Mucosa of stomach (tissue), 1 donor: ENCODE data around the gene GLI1.

ENCODE experiments used
- H3K27me3 ChIP-seq: one replicate; pipeline ENCODE4 v1.7.0; 2013; ENCODE audit warnings: mild to moderate bottlenecking, low read length; ENCODE audit not compliant: control insufficient read depth, insufficient read depth
- H3K36me3 ChIP-seq: one replicate; pipeline ENCODE4 v1.7.0; 2013; ENCODE audit warnings: low read length; ENCODE audit not compliant: control insufficient read depth, insufficient read depth
- H3K4me1 ChIP-seq: one replicate; pipeline ENCODE4 v1.7.0; 2013; ENCODE audit warnings: mild to moderate bottlenecking, low read length; ENCODE audit not compliant: control insufficient read depth, insufficient read depth
- H3K4me3 ChIP-seq: one replicate; pipeline ENCODE4 v1.7.0; 2013; ENCODE audit warnings: low read length
- H3K9ac ChIP-seq: one replicate; pipeline ENCODE4 v1.7.0; 2013; ENCODE audit warnings: mild to moderate bottlenecking, low read length, moderate library complexity
- H3K9me3 ChIP-seq: one replicate; pipeline ENCODE4 v1.7.0; 2013; ENCODE audit warnings: mild to moderate bottlenecking, low read length, moderate library complexity; ENCODE audit not compliant: control insufficient read depth
- donor health status: Pancreatic carcinoma.

GLI1 gene

DNA sequence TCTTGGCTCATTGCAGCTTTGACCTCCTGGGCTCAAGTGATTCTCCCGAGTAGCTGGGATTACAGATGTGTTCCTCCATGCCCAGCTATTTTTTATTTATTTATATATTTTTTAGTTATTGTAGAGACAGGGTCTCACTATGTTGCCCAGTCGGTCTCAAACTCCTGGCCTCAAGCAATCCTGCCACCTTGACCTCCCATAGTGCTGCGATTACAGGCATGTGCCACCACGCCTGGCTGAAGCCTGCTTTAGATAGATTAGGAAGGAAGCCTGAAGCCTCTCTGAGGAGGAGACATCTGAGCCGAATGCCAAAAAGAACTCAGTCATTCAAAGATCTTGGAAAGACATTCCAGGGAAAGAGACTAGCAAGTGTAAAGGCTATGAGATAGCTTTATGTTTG is 14.8 kb upstream of the GLI1 start:
- H3K36me3 ChIP-seq: no peaks in the 10 kb centered on the region
- H3K9ac ChIP-seq: no peak overlapping the region
- H3K27me3 ChIP-seq: no peaks in the 10 kb centered on the region
- no peaks in the 10 kb centered on the region for H3K9me3 ChIP-seq
- no peaks in the 10 kb centered on the region for H3K4me1 ChIP-seq
- no peak overlapping the region for H3K4me3 ChIP-seq

DNA sequence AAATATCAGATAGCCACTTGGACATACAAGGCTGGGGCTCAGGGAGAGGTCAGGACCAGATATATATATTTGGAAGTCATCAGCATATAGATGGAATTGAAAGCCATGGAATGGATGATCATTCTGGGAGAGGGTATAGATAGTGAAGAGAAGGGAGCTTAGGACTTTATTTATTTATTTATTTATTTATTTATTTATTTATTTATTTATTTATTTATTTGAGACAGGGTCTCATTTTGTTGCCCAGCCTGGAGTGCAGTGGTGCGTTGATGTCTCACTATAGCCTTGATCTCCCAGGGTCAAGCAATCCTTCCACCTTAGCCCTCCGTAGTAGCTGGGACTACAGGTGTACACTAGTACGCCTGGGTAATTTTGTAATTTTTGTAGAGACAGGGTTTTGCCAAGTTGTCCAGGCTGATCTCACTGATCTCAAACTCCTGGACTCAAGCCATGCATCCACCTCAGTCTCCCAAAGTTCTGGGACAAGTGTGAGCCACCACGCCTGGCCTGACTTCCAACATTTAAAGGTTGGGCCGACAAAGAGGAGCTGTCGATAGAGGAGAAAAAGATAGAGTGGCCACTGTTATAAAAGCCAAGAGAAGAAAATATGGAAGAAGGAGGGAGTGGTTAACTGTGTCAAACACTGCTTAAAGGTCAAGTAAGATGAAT is 13.2 kb upstream of the GLI1 start:
- Histone ChIP-seq H3K9ac (no peak overlapping the region), H3K4me1 (no peaks in the 10 kb centered on the region)

DNA sequence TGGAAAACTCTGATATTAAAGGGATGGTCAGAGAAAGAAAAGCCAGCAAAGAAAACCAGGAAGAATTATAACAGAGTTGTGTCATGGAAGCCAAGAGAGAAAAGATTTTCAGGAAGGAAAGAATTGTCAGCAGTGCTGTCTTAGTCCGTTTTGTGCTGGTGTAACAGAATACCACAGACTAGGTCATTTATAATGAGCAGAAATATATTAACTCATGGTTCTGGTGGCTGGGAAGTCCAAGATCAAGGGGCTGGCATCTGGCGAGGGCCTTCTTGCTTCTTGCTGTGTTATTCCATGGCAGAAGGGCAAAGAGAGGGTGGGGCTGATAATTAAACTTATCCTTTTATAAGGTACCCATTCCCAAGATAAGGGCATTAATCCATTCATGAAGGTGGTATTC is 10.9 kb upstream of the GLI1 start:
- Histone ChIP-seq H3K36me3 (no peaks in the 10 kb centered on the region), H3K9me3 (no peaks in the 10 kb centered on the region), H3K4me3 (no peak overlapping the region), H3K4me1 (no peaks in the 10 kb centered on the region), H3K27me3 (no peaks in the 10 kb centered on the region), H3K9ac (no peak overlapping the region)

More for the DNA sequence above, 13.2 kb upstream of the GLI1 start:
- Histone ChIP-seq H3K27me3 (no peaks in the 10 kb centered on the region), H3K9me3 (no peaks in the 10 kb centered on the region), H3K36me3 (no peaks in the 10 kb centered on the region), H3K4me3 (no peak overlapping the region)

DNA sequence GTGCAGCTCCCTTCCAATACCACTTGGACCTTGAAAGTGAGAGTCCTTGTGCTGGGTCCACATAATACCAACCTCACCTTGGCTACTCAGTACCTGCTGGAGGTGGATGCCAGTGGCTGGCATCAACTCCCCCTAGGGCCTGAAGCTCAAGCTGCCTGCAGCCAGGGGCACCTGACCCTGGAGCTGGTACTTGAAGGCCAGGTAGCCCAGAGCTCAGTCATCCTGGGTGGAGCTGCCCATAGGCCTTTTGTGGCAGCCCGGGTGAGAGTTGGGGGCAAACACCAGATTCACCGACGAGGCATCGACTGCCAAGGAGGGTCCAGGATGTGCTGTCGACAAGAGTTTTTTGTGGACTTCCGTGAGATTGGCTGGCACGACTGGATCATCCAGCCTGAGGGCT is 10.2 kb upstream of the GLI1 start:
- Histone ChIP-seq H3K4me3 (no peak overlapping the region), H3K9ac (no peak overlapping the region), H3K9me3 (no peaks in the 10 kb centered on the region)

DNA sequence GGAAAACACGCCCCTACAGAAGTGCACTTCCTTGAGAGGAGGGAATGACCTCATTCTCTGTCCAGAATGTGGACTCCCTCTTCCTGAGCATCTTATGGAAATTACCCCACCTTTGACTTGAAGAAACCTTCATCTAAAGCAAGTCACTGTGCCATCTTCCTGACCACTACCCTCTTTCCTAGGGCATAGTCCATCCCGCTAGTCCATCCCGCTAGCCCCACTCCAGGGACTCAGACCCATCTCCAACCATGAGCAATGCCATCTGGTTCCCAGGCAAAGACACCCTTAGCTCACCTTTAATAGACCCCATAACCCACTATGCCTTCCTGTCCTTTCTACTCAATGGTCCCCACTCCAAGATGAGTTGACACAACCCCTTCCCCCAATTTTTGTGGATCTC is 9.5 kb upstream of the GLI1 start:
- no peak overlapping the region for H3K4me3 ChIP-seq
- no peaks in the 10 kb centered on the region for H3K4me1 ChIP-seq
- H3K9ac ChIP-seq: no peak overlapping the region
- H3K36me3 ChIP-seq: no peaks in the 10 kb centered on the region
- H3K9me3 ChIP-seq: no peaks in the 10 kb centered on the region
- peaks cover 2% of the 10 kb centered on the region for H3K27me3 ChIP-seq

More for the DNA sequence above, 10.2 kb upstream of the GLI1 start:
- Histone ChIP-seq H3K36me3 (no peaks in the 10 kb centered on the region), H3K4me1 (no peaks in the 10 kb centered on the region), H3K27me3 (no peaks in the 10 kb centered on the region)

DNA sequence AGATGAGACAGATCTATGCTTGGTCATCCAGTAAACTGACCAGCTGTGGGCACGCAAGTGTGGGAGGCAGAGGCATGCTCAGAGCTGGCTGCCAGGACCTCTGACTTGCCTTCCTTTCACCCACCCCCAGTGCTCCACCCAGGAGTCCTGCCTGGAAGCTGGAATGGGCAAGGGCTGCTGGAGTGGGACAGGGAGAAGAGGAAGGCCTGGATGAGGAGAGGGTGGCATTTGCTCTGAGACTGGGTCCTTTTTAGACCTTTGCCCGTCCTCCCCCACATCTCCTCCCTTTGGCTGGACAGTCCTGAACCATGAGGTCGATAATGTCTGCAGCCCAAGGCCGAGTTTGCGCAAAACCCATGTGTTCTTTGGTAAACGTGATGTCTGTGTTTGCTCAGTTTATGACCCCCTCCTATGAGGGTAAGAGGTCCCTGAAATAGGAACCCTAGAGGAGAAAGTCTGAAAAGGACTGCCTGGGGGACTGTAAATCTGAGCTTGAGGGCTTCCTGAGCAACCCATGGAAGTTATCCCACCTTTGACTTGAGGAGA is 8.3 kb upstream of the GLI1 start:
- Histone ChIP-seq H3K9ac (no peak overlapping the region), H3K36me3 (no peaks in the 10 kb centered on the region), H3K27me3 (peaks cover 12% of the 10 kb centered on the region), H3K4me3 (no peak overlapping the region), H3K9me3 (no peaks in the 10 kb centered on the region), H3K4me1 (peaks cover 5% of the 10 kb centered on the region)

DNA sequence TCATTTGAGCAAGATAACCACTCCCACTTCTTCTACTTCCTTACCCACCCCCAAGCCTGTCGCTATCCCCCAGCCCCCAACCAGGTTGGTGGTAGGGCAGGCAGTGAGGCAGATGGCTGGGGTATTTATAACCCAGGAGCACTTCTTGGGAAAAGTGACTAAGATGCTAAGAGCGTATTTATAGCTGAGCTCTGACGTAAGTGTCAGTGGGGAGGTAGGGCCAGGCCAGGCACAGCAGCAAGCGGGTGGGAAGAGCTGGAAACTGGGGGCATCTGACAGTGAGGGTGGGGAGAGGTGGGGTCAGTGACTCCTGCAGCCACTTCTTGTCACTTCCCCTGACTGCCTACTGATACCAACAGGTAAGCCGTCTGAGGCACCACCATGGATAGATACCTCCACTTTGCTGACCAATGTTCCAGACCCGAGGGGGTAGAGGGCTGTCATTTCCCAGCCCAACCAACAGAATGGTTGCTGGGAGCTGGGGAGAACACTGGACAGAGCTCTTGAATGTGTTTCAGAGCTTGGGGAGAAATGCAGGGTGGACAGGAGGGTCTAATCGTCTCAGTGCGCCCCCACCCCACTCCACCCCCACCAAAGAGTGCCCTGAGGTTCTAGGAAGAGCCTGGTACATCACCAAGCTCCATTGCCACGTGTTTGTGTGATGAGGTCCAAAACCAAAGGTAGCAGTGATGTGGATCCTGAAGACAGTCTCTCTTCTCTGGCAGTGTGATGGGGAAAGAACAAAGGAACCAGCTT is 7.2 kb upstream of the GLI1 start:
- Histone ChIP-seq H3K27me3 (peaks cover 15% of the 10 kb centered on the region), H3K36me3 (no peaks in the 10 kb centered on the region), H3K9me3 (no peaks in the 10 kb centered on the region), H3K4me3 (no peak overlapping the region), H3K9ac (no peak overlapping the region), H3K4me1 (peaks cover 5% of the 10 kb centered on the region)

DNA sequence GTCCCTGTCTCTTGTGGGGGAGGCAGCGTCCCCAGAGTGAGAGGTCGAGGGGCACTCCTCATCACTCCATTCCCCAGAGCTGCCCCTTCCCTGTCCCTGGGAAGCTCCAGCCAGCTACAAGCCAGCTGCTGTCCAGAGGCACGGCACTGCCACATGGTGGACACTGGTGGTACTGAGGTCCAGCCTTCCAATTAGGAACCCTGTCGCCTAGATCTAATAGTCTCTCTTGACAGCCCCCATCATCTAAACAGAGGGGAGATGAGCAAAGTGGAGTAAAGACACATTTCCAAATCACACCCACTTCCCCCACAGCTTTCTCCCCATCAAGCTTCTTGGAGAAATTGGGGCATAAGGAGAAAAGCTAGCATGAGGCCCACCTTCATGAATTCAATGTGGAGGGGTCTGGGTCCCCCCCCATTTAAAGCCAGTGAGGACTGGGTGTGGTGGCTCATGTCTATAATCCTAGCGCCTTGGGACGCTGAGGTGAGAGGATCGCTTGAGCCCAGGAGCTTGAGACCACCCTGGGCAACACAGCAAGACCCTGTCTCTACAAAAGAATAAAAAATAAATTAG is 6.6 kb upstream of the GLI1 start:
- Histone ChIP-seq H3K4me1 (peaks cover 5% of the 10 kb centered on the region), H3K4me3 (no peak overlapping the region), H3K9ac (no peak overlapping the region)

DNA sequence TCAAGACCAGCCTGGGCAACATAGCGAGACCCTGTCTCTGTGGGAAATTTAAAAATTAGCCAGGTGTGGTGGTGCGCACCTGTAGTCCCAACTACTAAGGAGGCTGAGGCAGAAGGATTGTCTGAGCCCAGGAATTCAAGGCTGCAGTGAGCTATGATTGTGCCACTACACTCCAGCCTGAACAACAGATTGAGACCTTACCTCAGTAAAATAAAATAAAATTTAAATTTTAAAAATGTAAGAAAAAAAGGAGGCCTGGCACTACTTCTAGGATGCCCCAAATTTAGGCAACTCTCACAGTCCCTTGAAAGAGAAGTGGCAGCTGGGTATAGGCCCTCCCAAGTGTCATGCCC is 5.4 kb upstream of the GLI1 start:
- Histone ChIP-seq H3K9ac (no peak overlapping the region), H3K27me3 (peaks cover 15% of the 10 kb centered on the region), H3K4me3 (no peak overlapping the region), H3K9me3 (no peaks in the 10 kb centered on the region), H3K4me1 (peaks cover 13% of the 10 kb centered on the region), H3K36me3 (no peaks in the 10 kb centered on the region)

More for the DNA sequence above, 6.6 kb upstream of the GLI1 start:
- Histone ChIP-seq H3K9me3 (no peaks in the 10 kb centered on the region), H3K36me3 (no peaks in the 10 kb centered on the region), H3K27me3 (peaks cover 15% of the 10 kb centered on the region)

DNA sequence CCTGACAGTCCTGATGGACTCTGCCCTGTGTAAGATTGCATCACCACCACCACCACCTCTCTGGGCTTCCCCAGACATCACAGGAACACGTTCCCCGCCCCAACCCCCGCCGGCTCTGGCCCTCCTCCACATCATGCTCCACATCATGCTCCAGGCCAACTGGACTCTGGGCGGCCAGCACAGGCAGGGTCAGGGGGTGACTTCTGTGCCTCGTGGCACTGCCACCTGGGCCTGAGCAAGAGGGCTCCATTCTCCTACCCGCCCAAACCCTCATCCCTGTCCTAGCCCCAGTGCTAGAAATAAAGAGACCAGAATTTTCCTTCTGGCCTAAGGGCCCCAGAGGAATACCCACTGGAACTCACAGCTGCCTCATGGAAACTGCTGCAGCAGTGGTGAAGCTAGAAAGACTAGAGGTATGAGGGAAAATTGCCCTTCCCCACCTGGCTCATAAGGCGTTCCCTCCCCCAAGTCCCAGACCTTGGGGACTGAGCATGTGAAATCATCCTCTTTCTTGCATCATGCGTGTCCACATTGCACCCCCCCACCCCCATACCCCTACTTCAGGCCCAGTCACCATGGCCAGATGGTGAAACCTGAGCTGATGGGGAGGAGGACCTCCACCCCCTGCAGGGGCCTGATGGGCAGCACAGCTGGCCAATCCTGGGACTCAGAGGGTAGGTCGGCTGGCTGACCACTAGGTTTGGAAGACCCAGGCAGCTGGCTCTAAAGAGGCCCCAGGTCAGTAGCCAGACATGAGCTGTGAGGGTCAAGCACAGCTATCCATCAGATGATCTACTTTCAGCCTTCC is 4.8 kb upstream of the GLI1 start, which contains the start of gene INHBE:
INHBE (plus strand) TSS at position 742 of the 808 bp plus-strand sequence. CDS start 230 bp downstream, outside the sequence.
- H3K4me3 ChIP-seq: no peak within 1 kb of the TSS

DNA sequence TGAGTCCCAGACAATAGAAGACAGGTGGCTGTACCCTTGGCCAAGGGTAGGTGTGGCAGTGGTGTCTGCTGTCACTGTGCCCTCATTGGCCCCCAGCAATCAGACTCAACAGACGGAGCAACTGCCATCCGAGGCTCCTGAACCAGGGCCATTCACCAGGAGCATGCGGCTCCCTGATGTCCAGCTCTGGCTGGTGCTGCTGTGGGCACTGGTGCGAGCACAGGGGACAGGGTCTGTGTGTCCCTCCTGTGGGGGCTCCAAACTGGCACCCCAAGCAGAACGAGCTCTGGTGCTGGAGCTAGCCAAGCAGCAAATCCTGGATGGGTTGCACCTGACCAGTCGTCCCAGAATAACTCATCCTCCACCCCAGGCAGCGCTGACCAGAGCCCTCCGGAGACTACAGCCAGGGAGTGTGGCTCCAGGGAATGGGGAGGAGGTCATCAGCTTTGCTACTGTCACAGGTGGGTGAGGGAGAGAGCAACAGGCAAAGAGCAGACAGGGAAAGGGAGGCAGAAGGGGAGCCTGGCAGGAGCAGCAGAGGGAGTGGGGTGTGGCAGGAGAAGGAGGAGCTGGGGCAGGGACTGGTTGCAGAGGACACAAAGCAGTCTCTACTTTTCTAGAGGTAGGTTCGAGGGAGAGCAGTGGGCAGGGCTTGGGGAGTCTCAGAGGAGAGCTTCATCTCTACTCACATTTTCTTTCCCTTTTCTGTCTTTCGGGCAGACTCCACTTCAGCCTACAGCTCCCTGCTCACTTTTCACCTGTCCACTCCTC is 4.0 kb upstream of the GLI1 start:
- Histone ChIP-seq H3K9ac (no peak overlapping the region), H3K9me3 (no peaks in the 10 kb centered on the region), H3K4me3 (no peak overlapping the region), H3K36me3 (no peaks in the 10 kb centered on the region), H3K27me3 (peaks cover 21% of the 10 kb centered on the region), H3K4me1 (peaks cover 16% of the 10 kb centered on the region)

More for the DNA sequence above, 4.8 kb upstream of the GLI1 start, which contains the start of gene INHBE:
- Histone ChIP-seq H3K27me3 (peaks cover 15% of the 10 kb centered on the region), H3K9me3 (no peaks in the 10 kb centered on the region), H3K9ac (no peak within 1 kb of the TSS), H3K4me1 (peaks cover 16% of the 10 kb centered on the region), H3K36me3 (no peaks in the 10 kb centered on the region)
